NCI-H2107 treated with DMSO at 0.1 percent for 48 hours (cell line): ENCODE data around the gene FOXI1.
A peak's percentile ranks its signal among the peaks of the same experiment; 100 is the strongest.

Experiments
- DNase-seq: peaks from one replicate; lab custom pipeline; 2025; ENCODE audit not compliant: unreplicated experiment; lab: John Stamatoyannopoulos, UW

The FOXI1 gene

GRCh38 chr5:170105642-170106611 lies at the start of gene FOXI1:
Gene FOXI1, plus strand, starts transcription at chr5:170105897. Its CDS starts 61 bp downstream, at chr5:170105958.
- DNase-seq = peak; percentile 2

GRCh38 chr5:170056561-170057267 lies 49.0 kb upstream of the FOXI1 start:
- no peak for DNase-seq

GRCh38 chr5:170057311-170057710 lies 48.4 kb upstream of the FOXI1 start:
- DNase-seq = no peak

- DNase-seq = no peak
These were observed 46.5 kb upstream of the FOXI1 start for GRCh38 chr5:170059221-170059620.

- DNase-seq = peak; percentile 50
These were observed 38.5 kb upstream of the FOXI1 start for GRCh38 chr5:170067152-170067551.

- no peak for DNase-seq
These were observed 38.0 kb upstream of the FOXI1 start for GRCh38 chr5:170067574-170068170.

- DNase-seq = no peak
These were observed 36.2 kb upstream of the FOXI1 start for GRCh38 chr5:170069512-170069911.

- DNase-seq = no peak
These were observed 34.9 kb upstream of the FOXI1 start for GRCh38 chr5:170070556-170071412.

GRCh38 chr5:170071748-170072147 lies 33.9 kb upstream of the FOXI1 start:
- DNase-seq = no peak

- no peak for DNase-seq
These were observed 30.0 kb upstream of the FOXI1 start for GRCh38 chr5:170075696-170076095.

- no peak for DNase-seq
These were observed 29.5 kb upstream of the FOXI1 start for GRCh38 chr5:170076211-170076610.

- no peak for DNase-seq
These were observed 29.0 kb upstream of the FOXI1 start for GRCh38 chr5:170076739-170077138.

- DNase-seq = no peak
These were observed 28.2 kb upstream of the FOXI1 start for GRCh38 chr5:170077526-170077925.

GRCh38 chr5:170078458-170078857 lies 27.2 kb upstream of the FOXI1 start:
- no peak for DNase-seq

GRCh38 chr5:170078931-170079330 lies 26.8 kb upstream of the FOXI1 start:
- no peak for DNase-seq

GRCh38 chr5:170080217-170080616 lies 25.5 kb upstream of the FOXI1 start:
- DNase-seq = no peak

GRCh38 chr5:170080786-170081445 lies 24.8 kb upstream of the FOXI1 start:
- DNase-seq = no peak

GRCh38 chr5:170081616-170082015 lies 24.1 kb upstream of the FOXI1 start:
- no peak for DNase-seq

- no peak for DNase-seq
These were observed 23.0 kb upstream of the FOXI1 start for GRCh38 chr5:170082701-170083100.

- DNase-seq = no peak
These were observed 18.4 kb upstream of the FOXI1 start for GRCh38 chr5:170087168-170087817.
